Caco-2 (cell line): Measurements from ENCODE around the gene DCUN1D1. TPM values are rescaled to one million over a fixed set of nuclear protein-coding genes. Genes with fewer than 3 reads are reported as not detected.

Experiments used
- BruUV-seq: library from RNA; stranded (reverse); fragments of 400-500 nt; replicated peaks from 2 replicates; lab custom pipeline; 2021; lab: Mats Ljungman, UMichigan
- CTCF ChIA-PET: fragments of 300-600 bp; sonication (Branson Sonifier 250); formaldehyde crosslinking; loops from one replicate; lab custom pipeline; 2022; ENCODE audit warnings: antibody characterized with exemption; lab: Charles Lee
- POLR2A ChIA-PET: fragments of 300-600 bp; sonication (Branson Sonifier 250); formaldehyde crosslinking; loops from one replicate; lab custom pipeline; 2022; ENCODE audit warnings: antibody characterized with exemption; lab: Charles Lee
- DNase-seq, 2 experiments: peaks; one replicate each; pipeline versions ENCODE4 v3.0.0 to v3.0.0-alpha.2; 2020 to 2022
- H3K27me3 ChIP-seq: replicated peaks from 2 replicates; pipeline ENCODE4 v1.6.0; 2011; ENCODE audit warnings: low read length; ENCODE audit not compliant: control insufficient read depth, insufficient read depth
- H3K36me3 ChIP-seq: 2 replicates; pipeline ENCODE4 v1.5.1; 2011; ENCODE audit warnings: low read length; ENCODE audit not compliant: control insufficient read depth, insufficient read depth
- H3K4me1 ChIP-seq: fragments of 250-450 bp; sonication (Bioruptor Pico); 2 replicates; pipeline ENCODE4 v1.5.1; 2020; ENCODE audit warnings: mild to moderate bottlenecking
- H3K4me3 ChIP-seq: 2 replicates; pipeline ENCODE4 v1.5.1; 2011; ENCODE audit warnings: low read depth, mild to moderate bottlenecking, control low read depth, low read length
- H3K9me3 ChIP-seq: fragments of 250-450 bp; sonication (Bioruptor Pico); 2 replicates; pipeline ENCODE4 v1.5.1; 2020; ENCODE audit warnings: mild to moderate bottlenecking, moderate library complexity
- H3K27ac Mint-ChIP-seq: one replicate; pipeline ENCODE4 v1.8.0; 2022; ENCODE audit warnings: mixed read lengths; ENCODE audit not compliant: unreplicated experiment
- H3K27me3 Mint-ChIP-seq: one replicate; pipeline ENCODE4 v1.8.0; 2022; ENCODE audit warnings: mixed read lengths; ENCODE audit not compliant: insufficient read depth, unreplicated experiment
- H3K36me3 Mint-ChIP-seq: one replicate; pipeline ENCODE4 v1.8.0; 2022; ENCODE audit warnings: mild to moderate bottlenecking, mixed read lengths; ENCODE audit not compliant: insufficient read depth, unreplicated experiment
- H3K4me1 Mint-ChIP-seq: one replicate; pipeline ENCODE4 v1.8.0; 2022; ENCODE audit warnings: low read depth, mixed read lengths; ENCODE audit not compliant: unreplicated experiment
- H3K4me3 Mint-ChIP-seq: one replicate; pipeline ENCODE4 v1.8.0; 2022; ENCODE audit warnings: mild to moderate bottlenecking, moderate library complexity, mixed read lengths; ENCODE audit not compliant: unreplicated experiment
- H3K9me3 Mint-ChIP-seq: one replicate; pipeline ENCODE4 v1.8.0; 2022; ENCODE audit warnings: mixed read lengths; ENCODE audit not compliant: unreplicated experiment
- CTCF ChIP-seq, 2 experiments: fragments of 200-600 bp in 1 of 2; IDR thresholded peaks; 1 replicate in 1 of 2; 2 replicates in 1 of 2; pipeline versions ENCODE4 v1.5.1 to v1.8.0; 2011 to 2022; ENCODE audit warnings: antibody characterized with exemption in 1 of 2, control low read depth in 1 of 2, inconsistent platforms in 1 of 2, low read depth in 1 of 2, low read length in 1 of 2, mild to moderate bottlenecking in 1 of 2, moderate library complexity in 1 of 2; ENCODE audit not compliant: insufficient read depth in 1 of 2, severe bottlenecking in 1 of 2, unreplicated experiment in 1 of 2
- intact Hi-C: fragments of 100-400 bp; cut with micrococcal nuclease; formaldehyde crosslinking; loops from one replicate; pipeline ENCODE4 v1.10.0; 2022; ENCODE audit not compliant: unreplicated experiment
- total RNA-seq: library from RNA; stranded (reverse); gene quantifications from 2 replicates; pipeline ENCODE4 v1.2.3, GENCODE V29; 2022

DCUN1D1 gene
- total RNA-seq, 1 experiment from 2014 or later, result 51.2 TPM

GRCh38 chr3:182969277-182969676 lies 11.1 kb downstream of the DCUN1D1 start:
- H3K36me3 Mint-ChIP-seq, result peaks cover 7% of the 10 kb centered on the region
- H3K27me3 Mint-ChIP-seq, result no peaks in the 10 kb centered on the region
- CTCF ChIA-PET, result no interaction called here
- intact Hi-C loops, result no loop called here
- no peaks in the 10 kb centered on the region for H3K9me3 ChIP-seq
- H3K4me3 Mint-ChIP-seq, result no peak overlapping the region
- no peaks in the 10 kb centered on the region for H3K9me3 Mint-ChIP-seq
- no peak for TF ChIP-seq CTCF (IDR thresholded peaks at IDR 0.05; ENCODE audit: insufficient read depth in 1 of 2, low read depth in 1 of 2, low read length in 1 of 2, severe bottlenecking in 1 of 2, unreplicated experiment in 1 of 2)
- H3K4me1 Mint-ChIP-seq, result peaks cover 17% of the 10 kb centered on the region
- H3K4me3 ChIP-seq, result no peak overlapping the region
- H3K36me3 ChIP-seq, result no peaks in the 10 kb centered on the region
- no peak overlapping the region for H3K27ac Mint-ChIP-seq
- no TSS peak for BruUV-seq
- peaks cover 11% of the 10 kb centered on the region for H3K4me1 ChIP-seq
- H3K27me3 ChIP-seq, result no peaks in the 10 kb centered on the region
- POLR2A ChIA-PET, result no interaction called here
- no peak for DNase-seq

GRCh38 chr3:182967218-182968204 lies 12.8 kb downstream of the DCUN1D1 start:
- ChIA-PET CTCF (no interaction called here), POLR2A (no interaction called here)
- Mint-ChIP-seq H3K27me3 (no peaks in the 10 kb centered on the region), H3K36me3 (peaks cover 7% of the 10 kb centered on the region), H3K4me3 (no peak overlapping the region), H3K9me3 (no peaks in the 10 kb centered on the region), H3K27ac (no peak overlapping the region), H3K4me1 (peaks cover 17% of the 10 kb centered on the region)
- intact Hi-C loops, result no loop called here
- no peaks in the 10 kb centered on the region for H3K36me3 ChIP-seq
- TF ChIP-seq CTCF (IDR thresholded peaks at IDR 0.05; ENCODE audit: insufficient read depth in 1 of 2, low read depth in 1 of 2, low read length in 1 of 2, severe bottlenecking in 1 of 2, unreplicated experiment in 1 of 2), result no peak
- no peak overlapping the region for H3K4me3 ChIP-seq
- DNase-seq, result no peak
- H3K9me3 ChIP-seq, result no peaks in the 10 kb centered on the region
- no TSS peak for BruUV-seq
- no peaks in the 10 kb centered on the region for H3K27me3 ChIP-seq
- peaks cover 11% of the 10 kb centered on the region for H3K4me1 ChIP-seq

- H3K27me3 ChIP-seq, result no peaks in the 10 kb centered on the region
These were observed 14.4 kb downstream of the DCUN1D1 start for GRCh38 chr3:182965861-182966366.

More at GRCh38 chr3:182965861-182966366, 14.4 kb downstream of the DCUN1D1 start:
- Mint-ChIP-seq H3K4me1 (peaks cover 15% of the 10 kb centered on the region), H3K27me3 (no peaks in the 10 kb centered on the region), H3K4me3 (no peak overlapping the region), H3K27ac (no peak overlapping the region), H3K9me3 (no peaks in the 10 kb centered on the region), H3K36me3 (peaks cover 7% of the 10 kb centered on the region)
- Histone ChIP-seq H3K4me3 (no peak overlapping the region), H3K9me3 (no peaks in the 10 kb centered on the region), H3K36me3 (no peaks in the 10 kb centered on the region; the same call in 1 of the 2 replicates), H3K4me1 (peaks cover 10% of the 10 kb centered on the region)
- POLR2A ChIA-PET, result no interaction called here
- intact Hi-C loops, result no loop called here
- CTCF ChIA-PET, result no interaction called here
- TF ChIP-seq CTCF (IDR thresholded peaks at IDR 0.05; ENCODE audit: insufficient read depth in 1 of 2, low read depth in 1 of 2, low read length in 1 of 2, severe bottlenecking in 1 of 2, unreplicated experiment in 1 of 2), result no peak
- DNase-seq, result no peak
- no TSS peak for BruUV-seq
